Fibroblast of lung (primary cell): ENCODE data around the gene WIPF2. TPM values are rescaled to one million over a fixed set of nuclear protein-coding genes. Genes with fewer than 3 reads are reported as not detected.

Experiments
- DNase-seq, 2 donors: peaks; one replicate each; pipeline versions ENCODE4 v3.0.0 to v3.0.0-alpha.2; 2010; ENCODE audit warnings: low read depth in 2 of 2
- H2AFZ ChIP-seq: 2 replicates; pipeline ENCODE4 v1.5.1; 2012; ENCODE audit warnings: low read length, control low read depth, inconsistent platforms
- H3K27ac ChIP-seq: 2 replicates; pipeline ENCODE4 v1.5.1; 2011; ENCODE audit warnings: low read length, control low read depth; ENCODE audit not compliant: insufficient read depth
- H3K27me3 ChIP-seq: 2 replicates; pipeline ENCODE4 v1.5.1; 2011; ENCODE audit warnings: mild to moderate bottlenecking, low read length; ENCODE audit not compliant: control insufficient read depth, insufficient read depth
- H3K36me3 ChIP-seq: 2 replicates; pipeline ENCODE4 v1.5.1; 2011; ENCODE audit warnings: low read length; ENCODE audit not compliant: control insufficient read depth, insufficient read depth
- H3K4me1 ChIP-seq: 2 replicates; pipeline ENCODE4 v1.5.1; 2011; ENCODE audit warnings: low read length; ENCODE audit not compliant: control insufficient read depth, insufficient read depth; ENCODE audit errors: extremely low read depth
- H3K4me2 ChIP-seq: 2 replicates; pipeline ENCODE4 v1.5.1; 2011; ENCODE audit warnings: low read length, control low read depth; ENCODE audit not compliant: insufficient read depth; ENCODE audit errors: extremely low read depth
- H3K4me3 ChIP-seq, 4 experiments: fragments of 200-600 bp in 1 of 4; sonication (generic) in 1 of 4; replicated peaks in 1 of 4; 2 replicates each; pipeline ENCODE4 v1.5.1; 2011 to 2016; ENCODE audit warnings: low read length in 4 of 4, low read depth in 3 of 4, mild to moderate bottlenecking in 3 of 4, control low read depth in 2 of 4, inconsistent platforms in 1 of 4, mixed read lengths in 1 of 4; ENCODE audit not compliant: insufficient read depth in 1 of 4; ENCODE audit errors: control extremely low read depth in 1 of 4
- H3K79me2 ChIP-seq: 2 replicates; pipeline ENCODE4 v1.5.1; 2012; ENCODE audit warnings: mild to moderate bottlenecking, low read length, inconsistent platforms; ENCODE audit not compliant: control insufficient read depth, insufficient read depth
- H3K9ac ChIP-seq: 2 replicates; pipeline ENCODE4 v1.5.1; 2011; ENCODE audit warnings: mild to moderate bottlenecking, low read length, control low read depth; ENCODE audit not compliant: insufficient read depth
- H3K9me3 ChIP-seq: 2 replicates; pipeline ENCODE4 v1.5.1; 2012; ENCODE audit warnings: low read depth, low read length; ENCODE audit not compliant: control insufficient read depth, insufficient read depth
- H4K20me1 ChIP-seq: 2 replicates; pipeline ENCODE4 v1.5.1; 2011; ENCODE audit warnings: low read length; ENCODE audit not compliant: control insufficient read depth, insufficient read depth; ENCODE audit errors: extremely low read depth
- EZH2 ChIP-seq: IDR thresholded peaks from 2 replicates; pipeline ENCODE4 v1.5.1; 2012; ENCODE audit warnings: low read length, control low read depth, mild to moderate bottlenecking; ENCODE audit errors: missing control alignments
- polyA plus RNA-seq, 2 donors: library from polyadenylated mRNA; depleted of rRNA in 1 of 2; stranded (reverse) in 1 of 2; unstranded in 1 of 2; fragments of >200 nt; gene quantifications; 2 replicates each; pipeline ENCODE4 v1.2.1, GENCODE V29; 2011 to 2012; ENCODE audit warnings: missing spikeins in 1 of 2
- total RNA-seq: library from RNA; depleted of rRNA; stranded (reverse); fragments of >200 nt; gene quantifications from 2 replicates; pipeline ENCODE4 v1.2.1, GENCODE V29; 2014
- TF ChIP-seq, protein P1 (sequence below), 2 donors: IDR thresholded peaks in 1 of 2; conservative IDR thresholded peaks in 1 of 2; 1 replicate in 1 of 2; 2 replicates in 1 of 2; pipeline ENCODE4 v1.5.1; 2011 to 2012; ENCODE audit warnings: low read length in 2 of 2, control low read depth in 1 of 2, inconsistent platforms in 1 of 2, low read depth in 1 of 2, mild to moderate bottlenecking in 1 of 2

The WIPF2 gene
- total and polyA plus RNA-seq, 2 donors (not counting 1 experiment from before 2014, with no cell fraction given) = 7.6 to 9.1 TPM

DNA sequence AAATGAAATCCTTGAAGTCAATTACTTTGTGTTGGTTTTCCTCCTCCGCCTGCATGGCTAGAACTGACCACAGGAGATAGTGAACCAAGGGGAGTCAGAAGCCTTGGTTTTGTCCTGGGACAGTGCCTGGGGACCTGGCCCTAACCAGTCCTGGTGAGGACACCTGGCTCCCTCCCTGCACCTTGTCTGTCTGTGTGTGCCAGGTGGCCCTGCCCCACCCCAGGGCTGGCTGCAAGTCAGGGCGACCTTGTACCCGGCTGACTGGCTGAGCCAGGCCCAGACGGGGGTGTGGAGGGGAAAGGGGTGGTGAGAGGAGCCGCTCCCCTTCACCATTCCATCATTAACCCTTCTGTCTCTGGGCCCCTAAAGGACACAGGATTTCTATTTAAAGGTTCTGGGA lies 38.4 kb upstream of the WIPF2 start:
- TF ChIP-seq, protein P1, sequence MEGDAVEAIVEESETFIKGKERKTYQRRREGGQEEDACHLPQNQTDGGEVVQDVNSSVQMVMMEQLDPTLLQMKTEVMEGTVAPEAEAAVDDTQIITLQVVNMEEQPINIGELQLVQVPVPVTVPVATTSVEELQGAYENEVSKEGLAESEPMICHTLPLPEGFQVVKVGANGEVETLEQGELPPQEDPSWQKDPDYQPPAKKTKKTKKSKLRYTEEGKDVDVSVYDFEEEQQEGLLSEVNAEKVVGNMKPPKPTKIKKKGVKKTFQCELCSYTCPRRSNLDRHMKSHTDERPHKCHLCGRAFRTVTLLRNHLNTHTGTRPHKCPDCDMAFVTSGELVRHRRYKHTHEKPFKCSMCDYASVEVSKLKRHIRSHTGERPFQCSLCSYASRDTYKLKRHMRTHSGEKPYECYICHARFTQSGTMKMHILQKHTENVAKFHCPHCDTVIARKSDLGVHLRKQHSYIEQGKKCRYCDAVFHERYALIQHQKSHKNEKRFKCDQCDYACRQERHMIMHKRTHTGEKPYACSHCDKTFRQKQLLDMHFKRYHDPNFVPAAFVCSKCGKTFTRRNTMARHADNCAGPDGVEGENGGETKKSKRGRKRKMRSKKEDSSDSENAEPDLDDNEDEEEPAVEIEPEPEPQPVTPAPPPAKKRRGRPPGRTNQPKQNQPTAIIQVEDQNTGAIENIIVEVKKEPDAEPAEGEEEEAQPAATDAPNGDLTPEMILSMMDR (conservative IDR thresholded peaks at IDR 0.05 in 1 of 2, IDR thresholded peaks at IDR 0.05 in 1 of 2; ENCODE audit: low read depth in 1 of 2, low read length in 2 of 2) = no peak
- no peak for TF ChIP-seq EZH2
- Histone ChIP-seq H3K79me2 (no peaks in the 10 kb centered on the region), H3K9me3 (no peaks in the 10 kb centered on the region), H3K4me3 (no peak overlapping the region), H3K4me1 (peaks cover 12% of the 10 kb centered on the region), H3K36me3 (peaks cover 3% of the 10 kb centered on the region), H3K27ac (no peak overlapping the region), H3K9ac (no peak overlapping the region), H4K20me1 (no peaks in the 10 kb centered on the region), H2AFZ (no peak overlapping the region), H3K27me3 (no peaks in the 10 kb centered on the region), H3K4me2 (no peak overlapping the region)
- DNase-seq = no peak

DNA sequence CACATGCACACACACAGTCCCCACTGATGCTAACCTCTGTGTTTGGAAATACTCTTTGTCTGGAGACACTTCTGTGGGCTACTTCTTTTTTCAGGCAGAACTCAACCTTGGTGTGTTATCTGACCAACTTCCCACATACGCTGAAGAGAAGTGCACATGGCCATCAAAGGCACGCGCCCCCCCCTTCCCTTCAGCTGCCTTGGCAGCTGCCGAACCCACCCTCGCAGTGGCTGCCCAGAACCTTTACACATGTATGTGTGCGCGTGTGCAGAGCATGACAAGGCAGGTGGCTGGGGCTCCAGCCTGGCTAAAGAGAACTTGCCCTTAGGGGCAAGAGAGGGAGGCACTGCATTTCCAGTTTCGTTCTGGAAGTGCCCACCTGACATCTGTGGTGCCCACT lies 37.9 kb upstream of the WIPF2 start:
- H3K9me3 ChIP-seq = no peaks in the 10 kb centered on the region
- H3K4me3 ChIP-seq = no peak overlapping the region
- no peak for DNase-seq
- peaks cover 12% of the 10 kb centered on the region for H3K4me1 ChIP-seq
- no peaks in the 10 kb centered on the region for H3K79me2 ChIP-seq
- H3K4me2 ChIP-seq = no peak overlapping the region
- H3K27me3 ChIP-seq = no peaks in the 10 kb centered on the region
- no peak overlapping the region for H2AFZ ChIP-seq
- H3K27ac ChIP-seq = no peak overlapping the region
- H4K20me1 ChIP-seq = no peaks in the 10 kb centered on the region
- H3K36me3 ChIP-seq = peaks cover 2% of the 10 kb centered on the region
- no peak overlapping the region for H3K9ac ChIP-seq
- TF ChIP-seq EZH2 = no peak
- TF ChIP-seq, protein P1 (conservative IDR thresholded peaks at IDR 0.05 in 1 of 2, IDR thresholded peaks at IDR 0.05 in 1 of 2; ENCODE audit: low read depth in 1 of 2, low read length in 2 of 2) = no peak

DNA sequence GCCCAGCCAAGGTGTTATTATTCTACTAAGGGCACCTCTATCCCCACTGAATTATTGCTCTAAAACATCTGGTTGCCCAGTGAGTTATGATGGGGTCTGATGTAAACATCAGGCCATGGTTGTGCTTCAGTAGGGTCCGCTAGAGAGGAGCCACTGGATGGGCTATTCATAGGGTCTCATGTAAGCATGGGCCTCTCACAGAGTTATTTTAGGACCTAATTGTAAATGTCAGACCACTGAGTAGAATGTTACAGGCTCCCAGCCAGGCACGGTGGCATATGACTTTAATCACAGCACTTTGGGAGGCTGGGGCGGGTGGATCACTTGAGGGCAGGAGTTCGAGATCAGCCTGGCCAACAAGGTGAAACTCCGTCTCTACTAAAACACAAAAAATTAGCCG lies 36.5 kb upstream of the WIPF2 start:
- no peak for DNase-seq
- H3K4me3 ChIP-seq = no peak overlapping the region
- H3K4me1 ChIP-seq = peaks cover 9% of the 10 kb centered on the region
- H3K9me3 ChIP-seq = no peaks in the 10 kb centered on the region
- no peak overlapping the region for H2AFZ ChIP-seq
- no peaks in the 10 kb centered on the region for H4K20me1 ChIP-seq
- H3K27me3 ChIP-seq = no peaks in the 10 kb centered on the region
- H3K36me3 ChIP-seq = peaks cover 2% of the 10 kb centered on the region
- TF ChIP-seq EZH2 = no peak
- TF ChIP-seq, protein P1 (conservative IDR thresholded peaks at IDR 0.05 in 1 of 2, IDR thresholded peaks at IDR 0.05 in 1 of 2; ENCODE audit: low read depth in 1 of 2, low read length in 2 of 2) = no peak
- H3K27ac ChIP-seq = no peak overlapping the region
- no peak overlapping the region for H3K9ac ChIP-seq
- no peaks in the 10 kb centered on the region for H3K79me2 ChIP-seq
- no peak overlapping the region for H3K4me2 ChIP-seq
